T-cell (primary cell): ENCODE measurements around the gene VIL1. TPM values are rescaled to one million over a fixed set of nuclear protein-coding genes. Genes with fewer than 3 reads are reported as not detected.

Source experiments
- total RNA-seq, 35 experiments: library from RNA in 6 of 35; stranded (reverse) in 6 of 35; fragments of 120-200 nt in 1 of 35; gene quantifications; one replicate each; pipeline versions ENCODE4 v1.2.1 to v1.2.4 and lab custom pipeline; 2013 to 2026

Gene VIL1
- total RNA-seq, 5 donors from 2014 or later (not counting 1 experiment from before 2014, with no cell fraction given), result 0.23 to 0.67 (median 0.51) TPM

Other genes starting within 250 kb of the VIL1 start
- 100 to 1,000 TPM; 347 to 487 (median 390) TPM for gene ARPC2, start 201.9 kb upstream of the VIL1 start, total RNA-seq
- gene GPBAR1, start 158.1 kb upstream of the VIL1 start, total RNA-seq, result 1 to 10 TPM in 4 of 5 donors, under 1 TPM in 1; 0.89 to 2.7 (median 1.2) TPM
- gene AAMP, start 149.0 kb upstream of the VIL1 start, total RNA-seq, result 10 to 100 TPM; 46.2 to 71.3 (median 67.4) TPM
- gene PNKD, start 148.6 kb upstream of the VIL1 start, total RNA-seq, result 10 to 100 TPM; 17.4 to 33.1 (median 30.6) TPM
- gene TMBIM1, start 126.6 kb upstream of the VIL1 start, total RNA-seq, result 100 to 1,000 TPM in 3 of 5 donors, 10 to 100 TPM in 2; 78.8 to 166 (median 144) TPM
- not detected for gene CATIP, start 62.3 kb upstream of the VIL1 start, total RNA-seq
- gene SLC11A1, start 36.9 kb upstream of the VIL1 start, total RNA-seq, result 1 to 10 TPM in 1 of 5 donors, under 1 TPM in 4; 0.40 to 1.2 (median 0.79) TPM
- 100 to 1,000 TPM; 105 to 200 (median 195) TPM for gene CTDSP1, start 19.3 kb upstream of the VIL1 start, total RNA-seq
- gene USP37, start 149.2 kb downstream of the VIL1 start, total RNA-seq, result 10 to 100 TPM; 19.5 to 28.8 (median 22.9) TPM
- 10 to 100 TPM; 44.1 to 64.2 (median 50.2) TPM for gene CNOT9, start 149.7 kb downstream of the VIL1 start, total RNA-seq
- under 1 TPM; 0.38 to 0.90 (median 0.64) TPM for gene PLCD4, start 188.8 kb downstream of the VIL1 start, total RNA-seq
- gene ZNF142, start 240.5 kb downstream of the VIL1 start, total RNA-seq, result 10 to 100 TPM; 38.1 to 65.0 (median 58.7) TPM
- gene BCS1L, start 240.6 kb downstream of the VIL1 start, total RNA-seq, result 10 to 100 TPM; 31.4 to 71.1 (median 54.2) TPM